Endothelial cell of umbilical vein (primary cell): Measurements from ENCODE around the gene INTS2. TPM values are rescaled to one million over a fixed set of nuclear protein-coding genes. Genes with fewer than 3 reads are reported as not detected.

ENCODE experiments used
- BruUV-seq: library from RNA; stranded (reverse); fragments of 400-500 nt; replicated peaks from 2 replicates; lab custom pipeline; 2021; lab: Mats Ljungman, UMichigan
- CTCF ChIA-PET: fragments of 300-600, 350-600 bp; sonication (Branson Sonifier 250); formaldehyde crosslinking; loops from one replicate; lab custom pipeline; 2021; ENCODE audit warnings: antibody characterized with exemption, inconsistent platforms; lab: Charles Lee
- POLR2A ChIA-PET: fragments of 300-600, 350-600 bp; sonication (Branson Sonifier 250); formaldehyde crosslinking; loops from one replicate; lab custom pipeline; 2021; ENCODE audit warnings: antibody characterized with exemption, inconsistent platforms; lab: Charles Lee
- DNase-seq: peaks from one replicate; pipeline ENCODE4 v3.0.0-alpha.2; 2011; ENCODE audit warnings: low read depth, low spot score
- FAIRE-seq: peaks from 2 replicates; lab custom pipeline; 2011; peaks lifted over from hg19 to GRCh38; lab: Jason Lieb, UNC
- H2AFZ ChIP-seq: 2 replicates; pipeline ENCODE4 v1.6.0; 2012; ENCODE audit warnings: low read depth, low read length, control low read depth, inconsistent platforms
- H3K27ac ChIP-seq: 2 replicates; pipeline ENCODE4 v1.5.1; 2011; ENCODE audit warnings: low read depth, mild to moderate bottlenecking, control low read depth, low read length, moderate library complexity; ENCODE audit not compliant: insufficient read depth
- H3K27me3 ChIP-seq, 2 experiments: 2 replicates each; pipeline versions ENCODE4 v1.6.0 to v1.6.1; 2011; ENCODE audit warnings: low read length in 2 of 2, mixed read lengths in 1 of 2; ENCODE audit not compliant: control insufficient read depth in 2 of 2, insufficient read depth in 2 of 2
- H3K36me3 ChIP-seq, 2 experiments: 2 replicates in 1 of 2; 3 replicates in 1 of 2; pipeline ENCODE4 v1.5.1; 2011; ENCODE audit warnings: low read length in 2 of 2, mild to moderate bottlenecking in 1 of 2, moderate library complexity in 1 of 2; ENCODE audit not compliant: control insufficient read depth in 2 of 2, insufficient read depth in 2 of 2; ENCODE audit errors: extremely low read depth in 1 of 2
- H3K4me1 ChIP-seq: 3 replicates; pipeline ENCODE4 v1.5.1; 2011; ENCODE audit warnings: mild to moderate bottlenecking, low read length; ENCODE audit not compliant: control insufficient read depth, insufficient read depth; ENCODE audit errors: extremely low read depth
- H3K4me2 ChIP-seq: 2 replicates; pipeline ENCODE4 v1.6.1; 2011; ENCODE audit warnings: low read length, control low read depth, mixed read lengths; ENCODE audit not compliant: insufficient read depth
- H3K4me3 ChIP-seq, 3 experiments: fragments of 200-600 bp in 1 of 3; sonication (generic), shearing (Covaris generic) in 1 of 3; replicated peaks in 1 of 3; 2 replicates each; pipeline ENCODE4 v1.5.1; 2011 to 2016; ENCODE audit warnings: control low read depth in 3 of 3, low read length in 3 of 3, mild to moderate bottlenecking in 2 of 3, inconsistent platforms in 1 of 3, low read depth in 1 of 3, moderate library complexity in 1 of 3; ENCODE audit not compliant: insufficient read depth in 1 of 3
- H3K79me2 ChIP-seq: 2 replicates; pipeline ENCODE4 v1.6.0; 2012; ENCODE audit warnings: low read length, inconsistent platforms; ENCODE audit not compliant: control insufficient read depth, insufficient read depth
- H3K9ac ChIP-seq: replicated peaks from 2 replicates; pipeline ENCODE3; 2011; ENCODE audit warnings: low read length, control low read depth; ENCODE audit not compliant: insufficient read depth; ENCODE audit errors: extremely low read depth
- H3K9me1 ChIP-seq: replicated peaks from 3 replicates; pipeline ENCODE4 v1.6.0; 2011; ENCODE audit warnings: mild to moderate bottlenecking, low read length; ENCODE audit not compliant: control insufficient read depth, insufficient read depth; ENCODE audit errors: extremely low read depth
- H3K9me3 ChIP-seq: replicated peaks from 2 replicates; pipeline ENCODE4 v1.5.1; 2012; ENCODE audit warnings: low read length, inconsistent platforms; ENCODE audit not compliant: control insufficient read depth, insufficient read depth
- H4K20me1 ChIP-seq: replicated peaks from 2 replicates; pipeline ENCODE3; 2011; ENCODE audit warnings: mild to moderate bottlenecking, low read length; ENCODE audit not compliant: control insufficient read depth, insufficient read depth; ENCODE audit errors: extremely low read depth
- EZH2 ChIP-seq: IDR thresholded peaks from 2 replicates; pipeline ENCODE4 v1.6.1; 2012; ENCODE audit warnings: borderline replicate concordance, low read depth, mild to moderate bottlenecking, moderate library complexity, low read length, inconsistent platforms; ENCODE audit not compliant: severe bottlenecking
- FOS ChIP-seq: IDR thresholded peaks from 2 replicates; pipeline ENCODE4 v1.6.1; 2011; ENCODE audit warnings: mild to moderate bottlenecking, low read length, moderate library complexity, borderline replicate concordance; ENCODE audit not compliant: insufficient read depth
- GATA2 ChIP-seq: IDR thresholded peaks from 2 replicates; pipeline ENCODE4 v1.7.0; 2011; ENCODE audit warnings: low read depth, mild to moderate bottlenecking, moderate library complexity, mixed read lengths, low read length; ENCODE audit not compliant: insufficient read length, insufficient read depth
- JUN ChIP-seq: IDR thresholded peaks from 2 replicates; pipeline ENCODE4 v1.6.1; 2011; ENCODE audit warnings: borderline replicate concordance, low read depth; ENCODE audit not compliant: insufficient read length, insufficient read depth
- MYC ChIP-seq: IDR thresholded peaks from one replicate; pipeline ENCODE4 v1.6.1; 2011; ENCODE audit warnings: mild to moderate bottlenecking, low read depth, low read length
- POLR2A ChIP-seq: IDR thresholded peaks from 2 replicates; pipeline ENCODE4 v1.6.1; 2012; ENCODE audit warnings: low read depth, mild to moderate bottlenecking, control low read depth, low read length
- POLR2AphosphoS5 ChIP-seq: IDR thresholded peaks from 2 replicates; pipeline ENCODE4 v1.6.1; 2012; ENCODE audit warnings: low read depth, mild to moderate bottlenecking, control low read depth, low read length, moderate library complexity; ENCODE audit not compliant: insufficient read depth
- dilution Hi-C: fragments of 300-500 bp; cut with MboI; formaldehyde crosslinking; loops from one replicate; pipeline ENCODE4 v1.15.0; 2019; ENCODE audit warnings: low sequenced_read_pairs; ENCODE audit not compliant: extremely low pct_ligation_motif_present
- intact Hi-C: fragments of 100-400 bp; cut with micrococcal nuclease; formaldehyde crosslinking; loops from one replicate; pipeline ENCODE4 v1.10.0; 2022
- polyA plus RNA-seq, 4 experiments: library from polyadenylated mRNA; depleted of rRNA in 3 of 4; stranded (reverse) in 3 of 4; unstranded in 1 of 4; fragments of >200 nt; gene quantifications; 2 replicates each; pipeline versions ENCODE4 v1.2.1 to v1.2.3, GENCODE V29; 2011 to 2012; ENCODE audit warnings: missing spikeins in 1 of 4
- total RNA-seq: library from RNA; stranded (reverse); gene quantifications from 2 replicates; pipeline ENCODE4 v1.2.3, GENCODE V29; 2021
- TF ChIP-seq, protein P1 (sequence below), 2 donors: IDR thresholded peaks; 1 replicate in 1 of 2; 2 replicates in 1 of 2; pipeline ENCODE4 v1.5.1; 2011; ENCODE audit warnings: low read length in 2 of 2, mild to moderate bottlenecking in 2 of 2, moderate library complexity in 2 of 2, control low read depth in 1 of 2, inconsistent platforms in 1 of 2, low read depth in 1 of 2; ENCODE audit not compliant: insufficient read depth in 1 of 2; ENCODE audit errors: extremely low read depth in 1 of 2
- TF ChIP-seq, protein P2 (sequence below): IDR thresholded peaks from 2 replicates; pipeline ENCODE4 v1.6.1; 2011; ENCODE audit not compliant: insufficient read depth, insufficient read length

Gene INTS2
- total and polyA plus RNA-seq, 2 donors (not counting 3 experiments of a cell fraction or from before 2014, with no cell fraction given), result 6.2 to 13.4 TPM

DNA sequence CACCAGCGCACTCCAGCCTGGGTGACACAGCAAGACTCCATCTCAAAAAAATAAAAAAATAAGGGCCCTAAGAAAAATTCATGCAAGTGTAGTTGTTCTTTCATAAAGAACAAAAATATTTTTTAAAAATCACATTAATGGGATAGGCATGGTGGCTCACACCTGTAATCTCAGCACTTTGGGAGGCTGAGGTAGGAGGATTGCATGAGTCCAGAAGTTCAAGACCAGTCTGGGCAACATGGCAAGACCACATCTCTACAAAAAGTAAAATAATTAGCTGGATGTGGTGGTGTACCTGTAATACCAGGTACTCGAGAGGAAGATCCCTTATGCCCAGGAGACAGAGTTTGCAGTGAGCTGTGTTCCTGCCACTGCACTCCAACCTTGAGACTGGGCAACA lies 49.3 kb downstream of the INTS2 start:
- H3K36me3 ChIP-seq, result no peaks in the 10 kb centered on the region
- H3K79me2 ChIP-seq, result no peaks in the 10 kb centered on the region
- no peaks in the 10 kb centered on the region for H3K9me1 ChIP-seq
- ChIA-PET CTCF (interaction anchor here (0.6 to 1.1 kb wide), 2 partner anchors 278 to 301 kb away, joined by 3 to 4 read pairs; no protein-coding TSS in a partner anchor), POLR2A (no interaction called here)
- no peak overlapping the region for H3K4me3 ChIP-seq
- H4K20me1 ChIP-seq, result no peaks in the 10 kb centered on the region
- H3K4me1 ChIP-seq, result no peaks in the 10 kb centered on the region
- no TSS peak for BruUV-seq
- FAIRE-seq, result no peak
- no peak overlapping the region for H3K9ac ChIP-seq
- no peak for DNase-seq
- no peak overlapping the region for H3K27ac ChIP-seq
- no peak overlapping the region for H2AFZ ChIP-seq
- no peaks in the 10 kb centered on the region for H3K9me3 ChIP-seq
- TF ChIP-seq, protein P1, sequence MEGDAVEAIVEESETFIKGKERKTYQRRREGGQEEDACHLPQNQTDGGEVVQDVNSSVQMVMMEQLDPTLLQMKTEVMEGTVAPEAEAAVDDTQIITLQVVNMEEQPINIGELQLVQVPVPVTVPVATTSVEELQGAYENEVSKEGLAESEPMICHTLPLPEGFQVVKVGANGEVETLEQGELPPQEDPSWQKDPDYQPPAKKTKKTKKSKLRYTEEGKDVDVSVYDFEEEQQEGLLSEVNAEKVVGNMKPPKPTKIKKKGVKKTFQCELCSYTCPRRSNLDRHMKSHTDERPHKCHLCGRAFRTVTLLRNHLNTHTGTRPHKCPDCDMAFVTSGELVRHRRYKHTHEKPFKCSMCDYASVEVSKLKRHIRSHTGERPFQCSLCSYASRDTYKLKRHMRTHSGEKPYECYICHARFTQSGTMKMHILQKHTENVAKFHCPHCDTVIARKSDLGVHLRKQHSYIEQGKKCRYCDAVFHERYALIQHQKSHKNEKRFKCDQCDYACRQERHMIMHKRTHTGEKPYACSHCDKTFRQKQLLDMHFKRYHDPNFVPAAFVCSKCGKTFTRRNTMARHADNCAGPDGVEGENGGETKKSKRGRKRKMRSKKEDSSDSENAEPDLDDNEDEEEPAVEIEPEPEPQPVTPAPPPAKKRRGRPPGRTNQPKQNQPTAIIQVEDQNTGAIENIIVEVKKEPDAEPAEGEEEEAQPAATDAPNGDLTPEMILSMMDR (IDR thresholded peaks at IDR 0.05; ENCODE audit: extremely low read depth in 1 of 2, insufficient read depth in 1 of 2, low read depth in 1 of 2, low read length in 2 of 2), result no peak
- no peak for TF ChIP-seq GATA2
- TF ChIP-seq FOS, result no peak
- TF ChIP-seq POLR2A, result no peak
- no peak for TF ChIP-seq POLR2AphosphoS5
- TF ChIP-seq JUN, result no peak
- no peak for TF ChIP-seq EZH2
- TF ChIP-seq MYC, result no peak
- TF ChIP-seq, protein P2, sequence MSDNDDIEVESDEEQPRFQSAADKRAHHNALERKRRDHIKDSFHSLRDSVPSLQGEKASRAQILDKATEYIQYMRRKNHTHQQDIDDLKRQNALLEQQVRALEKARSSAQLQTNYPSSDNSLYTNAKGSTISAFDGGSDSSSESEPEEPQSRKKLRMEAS, result no peak
- no peaks in the 10 kb centered on the region for H3K27me3 ChIP-seq
- H3K4me2 ChIP-seq, result no peak overlapping the region
- dilution Hi-C loops (no loop called here), intact Hi-C loops (no loop called here)
